Measurements from ENCODE around the gene NCOA5.

NCOA5 gene

DNA sequence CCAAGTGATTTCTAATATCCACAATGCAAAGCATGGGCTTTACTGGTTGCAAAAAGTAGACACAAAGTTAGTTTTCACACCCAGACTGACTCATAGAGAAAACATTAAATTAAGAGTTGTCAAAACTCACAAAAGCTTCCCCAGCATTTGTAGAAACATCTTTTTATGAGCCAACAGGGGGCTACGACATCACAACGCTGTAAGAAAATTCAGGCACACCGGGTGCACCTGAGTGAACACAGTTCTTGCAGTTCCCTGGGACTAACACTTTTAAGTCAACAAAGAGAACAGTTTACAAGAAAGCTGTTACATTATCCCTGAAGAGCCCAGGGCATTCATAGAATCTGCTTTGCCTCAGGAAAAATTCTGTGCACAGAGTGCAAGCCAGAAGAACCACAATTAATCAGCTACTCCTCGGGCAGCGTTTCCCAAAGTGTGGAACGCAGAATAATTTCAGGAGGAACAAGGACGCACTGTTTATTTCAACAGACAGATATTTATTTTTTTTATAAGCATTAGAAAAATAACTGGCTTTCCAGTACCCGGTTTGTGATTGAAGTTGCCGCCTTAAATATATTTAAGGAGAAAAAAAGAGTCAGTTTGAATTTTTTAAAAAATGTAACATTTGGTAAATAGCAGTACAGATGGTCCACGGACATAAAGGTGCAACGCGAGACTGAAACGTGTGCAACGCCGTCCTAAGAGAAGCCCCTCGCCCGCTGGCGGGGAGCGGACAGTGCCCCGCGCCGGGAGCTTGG lies 1.2 kb downstream of the NCOA5 start:
- no peak for DNase-seq

DNA sequence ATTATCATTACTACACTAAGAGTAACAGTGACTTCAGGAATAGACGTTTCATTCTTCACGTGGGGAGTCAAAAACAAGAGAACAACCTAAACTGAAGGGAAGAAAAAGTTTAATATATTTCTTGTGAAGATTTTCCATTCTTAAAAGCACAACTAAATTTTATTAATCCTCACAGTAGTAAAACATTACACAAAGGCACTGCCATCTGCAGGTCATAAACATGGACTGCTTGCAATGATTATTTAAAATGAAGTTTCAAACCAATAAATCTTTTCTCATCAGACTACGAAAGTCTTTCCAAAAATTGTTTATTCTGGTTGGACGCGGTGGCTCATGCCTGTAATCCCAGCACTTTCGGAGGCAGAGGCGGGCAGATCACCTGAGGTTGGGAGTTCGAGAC lies 2.6 kb downstream of the NCOA5 start:
- DNase-seq: peak in 1 of 2 donors; percentile 6

DNA sequence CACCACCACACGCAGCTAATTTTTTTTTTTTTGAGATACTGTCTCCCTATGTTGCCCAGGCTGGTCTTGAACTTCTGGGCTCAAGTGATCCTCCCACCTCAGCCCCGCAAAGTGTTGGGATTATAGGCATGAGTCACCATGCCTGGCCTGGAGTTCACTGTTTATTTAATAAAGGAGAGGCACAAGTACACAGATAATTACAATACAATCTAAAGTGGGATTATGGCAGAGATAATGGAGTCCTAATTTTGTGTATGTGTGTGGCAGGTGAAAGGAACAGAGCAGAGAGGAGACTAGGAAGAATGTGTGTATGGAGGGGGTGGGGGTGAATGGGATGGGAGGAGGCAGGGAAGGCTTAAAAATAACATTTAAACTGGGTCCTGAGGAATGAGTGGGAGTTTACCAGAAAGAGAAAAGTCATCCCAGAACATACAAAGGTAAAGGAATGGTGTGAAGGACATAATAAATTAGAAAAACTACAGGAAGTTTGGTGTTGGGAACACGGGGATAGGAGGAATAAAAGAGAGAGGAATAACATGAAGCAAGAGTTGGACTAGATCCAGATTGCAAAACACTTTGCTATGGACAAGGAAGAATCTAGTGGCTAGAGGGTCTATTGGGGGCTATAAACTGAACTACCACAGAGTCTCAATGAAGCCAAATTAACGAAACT lies 4.4 kb downstream of the NCOA5 start:
- DNase-seq: no peak

DNA sequence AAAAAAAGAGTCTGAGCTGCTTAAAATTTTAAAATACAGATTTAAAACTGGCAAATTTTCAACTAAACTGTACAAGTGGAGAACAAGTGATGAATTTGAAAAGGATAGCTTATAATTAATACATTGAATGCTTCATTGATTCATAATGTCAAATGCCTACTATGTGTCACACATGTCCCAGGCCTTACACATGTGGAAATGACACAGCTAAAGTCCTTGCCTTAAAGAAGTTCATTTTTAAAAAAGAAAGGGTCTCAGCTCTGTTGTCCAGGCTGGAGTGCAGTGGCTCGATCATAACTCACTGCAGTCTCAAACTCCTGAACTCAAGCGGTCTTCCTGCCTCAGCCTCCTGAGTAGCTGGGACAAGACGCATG lies 5.0 kb downstream of the NCOA5 start:
- DNase-seq: no peak

DNA sequence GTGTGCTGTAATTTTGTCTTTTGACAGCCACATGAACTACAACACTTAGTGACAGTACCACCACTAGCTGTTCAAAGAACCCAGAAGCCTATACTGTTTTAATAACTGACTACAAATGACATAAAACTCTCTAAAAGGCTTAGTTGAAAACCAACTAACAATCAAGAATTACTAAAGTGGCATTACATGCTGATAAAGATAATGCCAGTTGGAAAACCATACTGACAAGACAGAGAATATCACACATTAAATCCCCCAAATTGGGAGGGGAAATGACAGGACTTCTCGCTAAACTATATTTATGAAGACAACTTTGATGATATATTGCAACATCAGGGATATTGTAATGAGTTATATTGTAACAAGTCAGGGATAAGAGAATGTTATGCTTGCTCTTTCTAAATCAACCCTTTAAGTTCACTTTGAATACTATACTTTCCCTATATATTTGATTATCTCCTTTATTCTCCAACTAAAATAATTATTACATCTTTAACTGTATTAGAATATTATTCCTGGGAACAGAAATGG lies 6.2 kb downstream of the NCOA5 start:
- no peak for DNase-seq

DNA sequence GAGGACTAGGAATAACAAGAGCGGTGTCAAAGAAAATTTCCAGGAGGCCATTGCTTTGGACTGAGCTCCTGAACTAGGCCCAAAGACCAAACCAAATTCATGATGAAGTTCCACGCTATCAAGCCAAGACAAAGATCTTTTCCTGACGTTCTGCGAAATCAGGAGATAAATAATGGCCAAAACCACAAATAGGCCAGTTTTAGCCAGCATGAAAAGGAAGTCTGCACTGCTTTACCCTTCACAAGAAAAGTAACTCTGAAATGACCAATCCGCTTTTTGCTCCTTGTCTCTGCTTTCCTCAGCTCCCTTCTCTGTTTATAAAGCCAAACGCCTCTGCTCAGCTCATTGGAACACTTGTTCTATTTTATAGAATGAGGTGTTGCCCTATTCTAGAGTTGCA lies 6.7 kb downstream of the NCOA5 start:
- DNase-seq: no peak

DNA sequence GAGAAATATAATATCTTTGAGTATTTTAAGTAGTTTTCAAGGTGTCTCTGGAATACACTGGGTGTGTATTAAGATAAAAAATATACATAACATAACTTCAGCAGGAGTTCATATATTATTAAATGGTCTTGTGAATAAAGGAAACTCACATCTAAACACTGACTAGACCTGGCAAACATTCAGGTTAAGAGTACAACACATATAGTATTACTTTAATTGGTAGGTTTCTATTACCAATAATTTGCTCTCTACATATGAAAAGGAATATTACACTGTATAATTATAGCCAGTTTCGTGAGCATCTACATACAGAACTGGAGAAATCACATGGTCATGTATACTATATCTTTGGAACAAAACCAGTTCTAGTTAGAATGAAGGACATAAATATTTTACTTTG lies 8.7 kb downstream of the NCOA5 start:
- no peak for DNase-seq

DNA sequence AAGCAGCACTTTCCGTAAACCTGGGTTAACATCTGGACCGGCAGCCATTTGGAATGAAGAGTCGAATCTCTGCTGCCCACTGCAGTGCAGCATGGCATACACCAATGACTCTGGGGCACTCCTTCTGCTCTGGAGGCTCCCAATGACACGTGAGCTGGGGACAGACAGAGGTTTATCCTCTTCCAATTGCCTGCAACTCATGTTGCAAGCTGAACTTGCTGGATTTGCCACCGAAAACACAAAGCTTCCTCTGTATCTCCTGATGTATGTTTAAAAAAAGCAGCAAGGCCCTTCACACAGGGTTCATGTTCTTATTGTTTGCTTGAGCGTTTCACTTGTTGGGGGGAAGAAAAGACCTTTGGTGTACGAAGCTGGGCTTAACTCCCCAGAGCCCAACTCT lies 10.8 kb downstream of the NCOA5 start:
- no peak for DNase-seq

DNA sequence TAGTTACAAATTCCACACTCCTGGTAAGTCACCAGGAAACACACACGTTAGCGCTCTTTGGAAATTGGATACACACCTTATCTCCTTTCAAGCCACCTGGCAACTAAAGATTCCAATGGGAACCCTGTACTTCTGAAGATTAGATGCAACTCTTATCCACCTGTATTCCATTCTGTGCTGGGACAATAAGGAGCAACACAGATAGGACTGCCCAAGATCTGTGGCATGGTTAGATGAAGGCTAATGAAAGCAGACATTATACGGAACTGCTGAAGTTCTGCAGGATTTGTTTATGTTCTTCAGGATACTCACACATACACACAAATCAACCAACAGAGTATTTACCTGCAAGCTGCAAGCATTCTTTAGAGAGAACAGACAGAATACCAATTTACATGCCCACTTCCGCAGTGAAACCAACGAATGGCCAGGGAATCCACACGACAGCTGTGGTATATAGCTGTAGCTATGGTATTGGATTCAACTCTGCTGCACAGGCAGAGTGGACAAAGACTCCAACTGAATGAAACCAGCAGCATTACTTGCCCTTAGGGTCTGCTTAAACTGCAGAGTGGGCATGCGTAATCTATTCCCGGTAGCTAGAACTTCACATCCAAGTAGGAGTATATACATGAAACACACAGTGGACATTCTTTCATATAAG lies 12.0 kb downstream of the NCOA5 start:
- no peak for DNase-seq

DNA sequence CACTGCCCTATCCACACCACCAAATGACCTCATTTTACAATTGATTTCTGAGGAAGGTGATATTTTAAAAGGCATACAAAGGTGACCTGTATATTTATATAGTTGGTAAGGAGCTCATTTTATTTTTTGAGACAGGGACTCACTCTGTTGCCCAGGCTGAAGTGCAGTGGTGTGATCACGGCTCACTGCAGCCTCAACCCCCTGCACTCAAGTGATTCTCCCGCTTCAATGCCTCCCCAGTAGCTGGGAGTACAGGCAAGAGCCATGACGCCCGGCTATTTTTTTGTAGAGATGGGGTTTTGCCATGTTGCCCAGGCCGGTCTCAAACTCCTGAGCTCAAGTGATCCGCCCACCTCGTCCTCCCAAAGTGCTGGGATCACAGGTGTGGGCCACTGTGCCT lies 13.0 kb downstream of the NCOA5 start:
- DNase-seq: no peak

DNA sequence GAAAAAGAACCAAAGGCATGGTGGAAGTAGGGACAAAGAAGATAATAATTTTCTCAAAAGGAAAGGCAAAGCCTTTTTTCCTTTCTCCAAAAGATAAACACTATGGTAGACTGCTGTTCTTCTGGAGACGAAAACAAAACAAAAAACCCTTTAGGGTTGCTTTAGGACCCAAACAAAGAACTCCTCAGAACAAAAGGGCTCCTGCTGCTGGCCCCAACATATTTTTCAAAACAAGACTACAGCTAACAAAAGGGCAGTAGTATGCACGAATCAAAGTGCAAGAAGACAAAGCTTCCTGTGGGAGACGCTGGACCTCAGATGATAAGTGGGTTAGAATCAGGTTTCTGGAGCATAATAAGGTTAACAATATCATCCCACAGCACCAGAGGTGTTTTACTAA lies 15.8 kb downstream of the NCOA5 start:
- DNase-seq: no peak

DNA sequence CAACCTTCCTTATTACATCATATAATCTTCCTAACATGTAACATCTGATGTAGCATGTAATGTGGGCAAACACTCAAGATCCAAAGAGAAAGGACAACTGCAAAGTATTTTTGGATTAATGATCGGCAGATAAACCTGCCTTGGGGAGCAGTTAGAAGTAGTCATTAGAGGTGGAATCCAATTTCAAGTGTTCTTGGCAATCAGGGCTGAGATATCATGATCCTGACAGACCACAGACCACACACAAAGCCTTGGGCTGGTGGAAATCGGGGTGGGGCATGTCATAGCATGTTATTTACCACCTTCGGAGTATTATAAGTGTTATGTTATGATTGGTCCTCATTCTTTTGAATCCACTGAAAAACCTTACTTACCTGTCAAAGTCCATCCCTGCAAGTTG lies 16.3 kb downstream of the NCOA5 start:
- no peak for DNase-seq

DNA sequence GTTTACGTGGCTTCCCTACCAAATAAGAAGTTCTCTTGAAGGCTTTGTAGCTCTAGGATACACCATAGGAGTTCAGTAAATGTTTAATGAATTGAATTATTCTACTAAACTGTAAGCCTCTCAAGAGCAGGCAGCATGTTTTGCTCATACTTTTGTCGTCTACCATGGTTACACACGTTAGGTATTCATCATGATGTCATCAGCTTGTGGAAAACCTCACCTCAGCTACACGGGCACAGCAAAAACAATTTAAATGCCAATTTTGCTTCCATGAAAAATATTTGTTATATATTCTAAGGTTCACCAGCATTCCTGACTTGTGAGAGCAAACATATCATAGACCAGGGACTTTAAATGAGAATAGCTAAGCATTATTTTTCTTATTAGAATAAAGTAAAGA lies 16.7 kb downstream of the NCOA5 start:
- DNase-seq: no peak

DNA sequence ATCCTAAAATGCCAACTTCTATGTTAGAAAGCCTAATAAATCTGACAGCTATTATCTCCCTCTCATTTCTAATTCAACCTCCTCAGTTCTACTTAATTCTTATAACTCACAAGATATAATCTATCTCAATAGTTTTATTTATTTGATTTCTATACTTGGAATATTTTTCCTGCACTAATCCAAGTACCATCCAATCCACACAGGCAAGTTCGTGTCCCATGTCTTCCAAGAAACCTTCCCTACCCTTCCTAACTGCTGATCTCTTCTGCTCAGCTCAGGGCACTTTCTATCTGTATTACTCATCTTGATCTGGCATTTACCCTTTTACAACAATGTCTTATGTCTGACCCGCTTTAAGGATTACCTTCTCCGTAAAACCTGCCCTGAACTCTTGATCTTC lies 18.2 kb downstream of the NCOA5 start:
- DNase-seq: no peak

DNA sequence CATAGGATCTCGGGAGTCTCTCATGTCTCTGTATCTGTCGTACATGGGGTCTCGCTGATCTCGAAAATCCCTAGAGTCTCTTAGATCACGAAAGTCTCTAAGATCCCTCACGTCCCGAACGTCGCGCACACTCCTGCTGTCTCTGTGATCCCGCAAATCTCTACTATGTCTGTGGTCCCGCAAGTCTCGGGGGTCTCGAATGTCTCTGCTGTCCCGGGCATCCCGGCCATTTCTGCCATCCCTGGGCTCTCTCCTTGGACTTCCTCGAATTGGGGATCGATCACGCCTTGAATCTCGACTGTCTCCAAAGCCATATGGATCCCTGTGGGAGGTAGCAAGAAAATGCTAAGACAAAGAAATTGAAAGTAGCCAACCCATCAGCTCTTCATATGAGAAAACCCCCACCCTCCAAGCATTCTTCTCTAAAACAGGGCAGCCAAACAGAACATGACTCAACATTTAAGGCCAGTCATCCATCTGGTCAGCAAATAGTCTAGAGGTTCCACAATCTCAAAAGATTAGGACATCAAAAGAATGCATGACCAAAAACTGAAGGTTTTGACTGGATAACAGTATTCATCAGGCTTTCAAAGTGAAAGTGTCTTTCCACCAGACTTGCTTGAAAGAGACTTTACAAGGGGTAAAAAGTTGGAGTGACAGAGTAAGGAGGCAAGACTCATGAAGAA lies 19.4 kb downstream of the NCOA5 start:
- DNase-seq: no peak

DNA sequence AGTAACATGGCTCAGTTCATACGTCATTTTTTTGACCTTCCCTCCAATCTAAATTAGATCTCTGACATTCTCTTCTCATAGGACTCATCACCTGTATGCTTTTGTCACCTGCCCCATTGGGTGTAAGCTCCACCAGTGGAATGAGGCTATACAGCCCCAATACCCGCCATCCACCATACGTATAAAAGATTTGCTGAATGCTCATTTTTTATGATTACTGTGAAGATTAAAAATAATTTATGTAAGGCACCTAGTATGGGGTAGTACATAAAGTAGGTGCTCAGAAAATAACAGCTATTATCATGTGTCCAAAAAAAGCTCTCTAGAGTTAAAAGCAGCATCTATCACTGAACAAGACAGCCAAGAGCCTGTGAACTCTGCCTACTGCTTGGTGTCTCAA lies 24.1 kb downstream of the NCOA5 start:
- DNase-seq: no peak

DNA sequence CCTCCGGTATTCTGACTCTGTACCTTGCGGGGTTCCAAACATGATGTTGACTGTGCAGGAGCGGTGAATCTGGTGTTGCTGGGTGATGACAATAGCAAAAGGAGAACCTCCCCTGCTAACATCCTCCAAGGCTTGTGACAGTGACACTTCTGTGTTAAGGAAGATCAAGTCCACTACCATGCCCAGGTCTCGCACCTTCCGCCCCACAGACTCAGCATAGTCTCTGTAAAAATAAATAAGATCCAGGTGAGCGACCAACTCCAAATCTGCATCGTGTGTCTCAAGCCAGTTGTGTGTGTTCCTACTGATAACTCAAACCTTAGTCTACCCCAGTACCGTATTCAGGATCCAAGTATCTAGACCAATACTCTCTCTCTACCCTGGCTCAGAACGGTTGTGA lies 24.8 kb downstream of the NCOA5 start:
- no peak for DNase-seq

DNA sequence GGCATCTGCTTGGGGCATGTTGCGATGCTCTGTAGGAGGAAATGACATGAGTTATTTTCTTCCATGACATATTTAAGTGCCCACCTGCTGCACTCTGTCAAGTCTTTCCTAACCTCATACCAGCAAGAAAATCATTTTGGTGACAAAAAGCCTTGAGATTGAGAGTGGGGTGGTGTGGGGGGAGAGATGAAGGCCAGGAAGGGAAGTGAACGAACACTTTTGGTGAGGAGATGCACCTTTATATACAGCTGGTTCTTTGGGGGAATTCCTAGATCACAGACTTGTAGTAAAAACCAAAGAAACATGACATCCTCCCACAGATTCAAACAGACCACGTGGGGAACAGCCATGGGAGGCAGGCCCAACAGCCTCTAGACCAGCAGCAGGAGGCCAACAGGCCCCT lies 26.1 kb downstream of the NCOA5 start:
- DNase-seq: no peak

DNA sequence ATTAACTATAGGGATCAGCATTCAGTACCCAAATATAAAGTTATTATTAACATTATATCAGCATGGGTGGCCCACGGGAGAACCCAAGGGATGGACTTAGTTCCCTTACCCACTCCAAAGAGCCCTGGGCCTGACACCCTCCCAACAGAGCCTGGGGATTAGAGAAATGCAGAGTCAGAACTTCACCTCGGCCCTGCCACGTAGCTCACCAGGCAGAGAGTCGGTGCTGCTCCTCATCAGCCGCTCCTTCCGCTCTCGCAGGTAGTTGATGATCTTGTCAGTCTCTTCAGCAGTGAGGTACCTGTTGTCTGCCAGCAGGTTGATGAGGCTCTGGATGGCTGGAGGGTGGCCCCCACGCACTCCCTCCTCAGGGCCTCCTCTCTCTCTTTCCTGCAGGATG lies 26.6 kb downstream of the NCOA5 start:
- no peak for DNase-seq

DNA sequence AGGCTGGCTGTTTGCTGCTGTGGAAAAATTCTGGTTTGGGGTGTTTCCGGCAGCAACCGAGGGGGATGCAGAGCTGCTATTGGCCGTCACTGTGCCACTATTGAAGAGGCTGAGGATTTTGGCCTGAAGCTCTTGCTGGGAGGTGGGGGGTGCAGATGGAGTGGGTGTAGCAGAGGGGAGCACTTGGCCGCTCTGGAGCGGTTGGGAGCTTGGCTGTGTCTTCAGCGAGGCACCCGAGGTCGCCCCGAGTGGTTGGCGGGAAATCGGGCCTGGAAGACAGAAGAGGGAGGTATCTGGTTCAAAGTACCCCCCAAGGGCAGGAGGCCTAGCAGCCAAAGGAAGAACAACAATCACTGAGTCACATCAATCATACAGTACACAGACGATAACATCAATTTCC lies 27.1 kb downstream of the NCOA5 start:
- no peak for DNase-seq

DNA sequence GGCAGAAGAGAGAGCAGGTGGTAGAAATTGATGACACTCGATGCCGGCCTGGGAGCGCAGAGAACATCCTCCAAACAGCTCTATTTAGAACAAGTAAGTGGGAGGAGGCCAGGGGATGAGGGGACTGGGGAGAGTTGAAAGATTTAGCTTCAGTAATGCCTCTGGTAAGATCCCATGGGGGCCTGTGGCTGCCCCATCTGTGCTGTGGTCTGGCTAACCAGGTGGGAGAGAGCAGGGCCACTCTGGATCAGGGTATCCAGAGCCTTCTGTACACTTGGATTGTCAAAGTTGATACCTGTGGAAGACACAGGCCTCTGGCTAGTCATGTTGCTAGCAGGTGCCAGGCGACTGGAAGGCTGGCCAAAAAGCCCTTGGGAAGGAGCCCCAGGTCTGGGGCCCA lies 27.6 kb downstream of the NCOA5 start:
- DNase-seq: no peak

DNA sequence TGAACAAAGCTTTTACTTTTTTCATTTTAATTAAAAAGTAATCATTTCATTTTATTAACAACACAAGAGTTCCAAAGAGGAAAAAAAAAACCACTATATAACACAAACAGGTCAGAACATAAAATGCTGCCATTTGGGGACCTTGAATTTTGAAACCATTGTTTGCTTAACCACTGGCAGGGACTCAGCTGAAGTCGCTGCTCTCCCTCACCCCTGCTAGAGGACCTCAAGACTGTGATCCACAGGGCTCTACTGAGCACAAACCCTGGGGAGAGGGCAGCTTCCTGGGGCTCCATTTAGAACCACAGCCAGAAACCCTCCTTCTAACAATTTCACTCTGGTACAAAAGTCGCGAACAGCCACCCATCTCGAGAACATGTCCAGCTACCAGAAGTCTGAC lies 28.8 kb downstream of the NCOA5 start:
- DNase-seq: no peak

DNA sequence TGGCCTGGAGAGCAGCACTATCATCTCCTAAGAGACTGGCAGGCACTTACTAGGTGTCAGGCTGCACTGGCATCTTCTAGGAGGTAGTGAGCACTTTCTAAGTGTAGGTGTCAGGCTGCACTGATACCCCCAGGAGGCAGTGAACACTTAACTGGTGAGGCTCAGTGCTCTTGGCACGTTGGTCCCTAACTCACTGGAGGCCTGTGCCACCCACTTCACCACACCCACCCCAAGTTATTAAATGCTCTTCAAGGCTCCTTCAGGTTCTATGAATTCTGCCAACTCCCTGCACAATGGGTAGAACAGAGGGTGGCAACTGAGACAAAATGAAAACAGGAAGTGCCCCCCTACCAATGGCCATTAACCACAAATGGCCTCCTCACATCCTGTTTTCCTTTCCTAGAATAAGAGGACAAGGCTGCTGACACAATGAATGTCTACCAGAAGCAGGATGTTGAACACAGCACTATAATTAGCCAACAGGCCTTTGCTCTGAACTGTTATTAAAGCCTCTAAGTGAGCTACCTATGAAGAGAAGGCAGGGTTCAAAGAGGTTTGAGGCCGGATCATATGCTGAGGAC lies 29.4 kb downstream of the NCOA5 start:
- DNase-seq: no peak
